Measurements from ENCODE around the gene OGFOD2. TPM values are rescaled to one million over a fixed set of nuclear protein-coding genes. Genes with fewer than 3 reads are reported as not detected.

OGFOD2 gene
- total RNA-seq, 1 donor from 2014 or later: 22.8 TPM

DNA sequence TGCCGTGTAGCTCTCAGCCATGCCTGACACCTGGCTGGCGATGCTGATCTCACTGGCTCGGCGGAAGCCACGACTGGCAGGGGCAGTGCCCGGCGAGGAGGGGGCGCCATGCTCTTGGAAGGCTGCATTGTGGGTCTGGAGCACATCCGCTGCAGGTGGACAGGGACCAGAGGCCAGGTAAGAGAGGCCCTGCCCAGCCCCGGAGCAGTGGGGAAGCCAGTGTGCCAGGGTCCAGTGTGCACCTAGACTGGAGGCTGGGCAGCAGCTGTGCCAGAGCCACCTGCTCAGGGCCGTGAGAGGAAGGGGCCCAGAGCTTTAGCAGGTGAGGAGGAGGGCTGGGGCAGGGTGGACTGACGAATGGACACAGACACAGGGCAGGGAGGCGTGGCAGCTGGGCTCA is 15.5 kb downstream of the OGFOD2 start:
- CTCF ChIA-PET: no interaction called here
- peaks cover 5% of the 10 kb centered on the region for H3K36me3 Mint-ChIP-seq (ENCODE audit: low read depth)
- intact Hi-C loops (cut with micrococcal nuclease): no loop called here

GRCh38 chr12:122990961-122991622 is 16.0 kb downstream of the OGFOD2 start:
- no peaks in the 10 kb centered on the region for H3K27me3 Mint-ChIP-seq
- ChIA-PET CTCF (no interaction called here), POLR2A (interaction anchor here (1.5 kb wide), 1 partner anchor 11 kb away, joined by 3 read pairs; the partner anchor contains the start of gene ARL6IP4)
- TF ChIP-seq, protein P1, sequence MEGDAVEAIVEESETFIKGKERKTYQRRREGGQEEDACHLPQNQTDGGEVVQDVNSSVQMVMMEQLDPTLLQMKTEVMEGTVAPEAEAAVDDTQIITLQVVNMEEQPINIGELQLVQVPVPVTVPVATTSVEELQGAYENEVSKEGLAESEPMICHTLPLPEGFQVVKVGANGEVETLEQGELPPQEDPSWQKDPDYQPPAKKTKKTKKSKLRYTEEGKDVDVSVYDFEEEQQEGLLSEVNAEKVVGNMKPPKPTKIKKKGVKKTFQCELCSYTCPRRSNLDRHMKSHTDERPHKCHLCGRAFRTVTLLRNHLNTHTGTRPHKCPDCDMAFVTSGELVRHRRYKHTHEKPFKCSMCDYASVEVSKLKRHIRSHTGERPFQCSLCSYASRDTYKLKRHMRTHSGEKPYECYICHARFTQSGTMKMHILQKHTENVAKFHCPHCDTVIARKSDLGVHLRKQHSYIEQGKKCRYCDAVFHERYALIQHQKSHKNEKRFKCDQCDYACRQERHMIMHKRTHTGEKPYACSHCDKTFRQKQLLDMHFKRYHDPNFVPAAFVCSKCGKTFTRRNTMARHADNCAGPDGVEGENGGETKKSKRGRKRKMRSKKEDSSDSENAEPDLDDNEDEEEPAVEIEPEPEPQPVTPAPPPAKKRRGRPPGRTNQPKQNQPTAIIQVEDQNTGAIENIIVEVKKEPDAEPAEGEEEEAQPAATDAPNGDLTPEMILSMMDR (IDR thresholded peaks at IDR 0.05): no peak
- H3K9me3 Mint-ChIP-seq: no peaks in the 10 kb centered on the region
- DNase-seq (no peak), ATAC-seq (ENCODE audit: low read depth) (no peak)
- H3K4me1 Mint-ChIP-seq: peaks cover 4% of the 10 kb centered on the region
- H3K27ac Mint-ChIP-seq: no peak overlapping the region
- no peak overlapping the region for H3K4me3 Mint-ChIP-seq
- intact Hi-C loops (cut with micrococcal nuclease): no loop called here
- H3K36me3 Mint-ChIP-seq (ENCODE audit: low read depth): peaks cover 5% of the 10 kb centered on the region

More for the DNA sequence above, 15.5 kb downstream of the OGFOD2 start:
- TF ChIP-seq, protein P1 (IDR thresholded peaks at IDR 0.05): no peak
- Mint-ChIP-seq H3K4me1 (peaks cover 4% of the 10 kb centered on the region), H3K9me3 (no peaks in the 10 kb centered on the region), H3K27ac (no peak overlapping the region), H3K27me3 (no peaks in the 10 kb centered on the region), H3K4me3 (no peak overlapping the region)
- POLR2A ChIA-PET: interaction anchor here (1.2 to 1.5 kb wide), 2 partner anchors 11 to 16 kb away, joined by 3 read pairs; partner anchors contain the start of genes ARL6IP4 and OGFOD2
- DNase-seq: no peak
- no peak for ATAC-seq (ENCODE audit: low read depth)

DNA sequence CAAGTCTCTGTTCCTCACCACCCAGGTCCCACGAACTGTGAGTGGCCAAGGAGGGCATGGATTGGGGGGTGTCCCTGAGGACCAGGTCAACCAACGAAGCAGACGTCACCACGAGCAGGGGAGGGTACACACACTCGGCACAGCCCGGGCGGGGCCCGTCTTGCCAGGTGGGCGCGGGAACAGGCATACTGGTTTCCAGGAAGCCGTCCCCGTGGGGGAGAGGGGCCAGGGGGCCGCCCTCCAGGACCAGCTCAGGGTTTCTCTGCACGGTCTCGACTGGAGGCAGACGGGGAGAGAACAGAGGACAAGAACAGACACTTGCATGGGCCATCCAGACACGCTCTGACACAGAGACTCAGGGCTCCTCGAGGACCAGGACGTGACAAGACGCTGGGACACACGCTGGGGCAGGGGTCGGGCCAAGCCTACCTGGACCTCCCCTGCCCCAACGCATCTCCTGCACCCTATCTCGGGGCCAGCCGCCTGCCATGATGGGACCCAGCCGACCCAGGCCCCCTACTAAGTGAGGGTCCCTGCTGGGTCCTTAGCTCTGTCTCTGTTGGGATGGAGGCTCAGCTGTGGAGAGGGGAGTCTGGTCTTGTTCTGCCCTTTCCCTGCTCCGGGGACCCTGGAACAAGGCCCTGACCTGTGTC is 16.7 kb downstream of the OGFOD2 start:
- POLR2A ChIA-PET: no interaction called here
- H3K9me3 Mint-ChIP-seq: no peaks in the 10 kb centered on the region
- peaks cover 3% of the 10 kb centered on the region for H3K36me3 Mint-ChIP-seq (ENCODE audit: low read depth)
- H3K27me3 Mint-ChIP-seq: no peaks in the 10 kb centered on the region
- no peak overlapping the region for H3K4me3 Mint-ChIP-seq
- ATAC-seq (ENCODE audit: low read depth) (no peak), DNase-seq (no peak)
- no peak overlapping the region for H3K27ac Mint-ChIP-seq
- intact Hi-C loops (cut with micrococcal nuclease): no loop called here
- H3K4me1 Mint-ChIP-seq: peaks cover 4% of the 10 kb centered on the region
- TF ChIP-seq, protein P1 (IDR thresholded peaks at IDR 0.05): no peak
- CTCF ChIA-PET: no interaction called here

- TF ChIP-seq, protein P1 (IDR thresholded peaks at IDR 0.05): no peak
- CTCF ChIA-PET: no interaction called here
- no peak overlapping the region for H3K27ac Mint-ChIP-seq
- DNase-seq: no peak
- H3K27me3 Mint-ChIP-seq: no peaks in the 10 kb centered on the region
- ATAC-seq (ENCODE audit: low read depth): no peak
- H3K4me1 Mint-ChIP-seq: peaks cover 4% of the 10 kb centered on the region
- peaks cover 3% of the 10 kb centered on the region for H3K36me3 Mint-ChIP-seq (ENCODE audit: low read depth)
- intact Hi-C loops (cut with micrococcal nuclease): no loop called here
- POLR2A ChIA-PET: no interaction called here
- H3K9me3 Mint-ChIP-seq: no peaks in the 10 kb centered on the region
- no peak overlapping the region for H3K4me3 Mint-ChIP-seq
Measured at GRCh38 chr12:122992386-122992785, 17.3 kb downstream of the OGFOD2 start.

- TF ChIP-seq, protein P1 (IDR thresholded peaks at IDR 0.05): no peak
- Mint-ChIP-seq H3K27ac (no peak overlapping the region), H3K4me3 (no peak overlapping the region), H3K9me3 (no peaks in the 10 kb centered on the region), H3K27me3 (no peaks in the 10 kb centered on the region), H3K36me3 (ENCODE audit: low read depth) (no peaks in the 10 kb centered on the region), H3K4me1 (peaks cover 4% of the 10 kb centered on the region)
- ChIA-PET POLR2A (no interaction called here), CTCF (no interaction called here)
- intact Hi-C loops (cut with micrococcal nuclease): no loop called here
- ATAC-seq (ENCODE audit: low read depth): no peak
- no peak for DNase-seq
Measured at GRCh38 chr12:122994140-122994675, 19.2 kb downstream of the OGFOD2 start.

Data from activated B cell treated with CpG ODN at 0.5 μM for 24 hours (primary cell).